Testis (tissue), 2 donors: ENCODE data around the gene CHAC2.

Experiments used
- CTCF ChIP-seq, 3 experiments: fragments of 450-650 bp in 2 of 3; fragments of 200-600 bp in 1 of 3; sonication (generic) in 1 of 3; IDR thresholded peaks; one replicate each; pipeline ENCODE4 v1.5.1; 2016 to 2019; ENCODE audit warnings: antibody characterized with exemption in 3 of 3, mild to moderate bottlenecking in 2 of 3, moderate library complexity in 1 of 3
- POLR2A ChIP-seq: fragments of 450-650 bp; IDR thresholded peaks from one replicate; pipeline ENCODE4 v1.6.1; 2017; ENCODE audit warnings: antibody characterized with exemption, mild to moderate bottlenecking, moderate library complexity

- no peak for TF ChIP-seq CTCF (IDR thresholded peaks at IDR 0.05)
- TF ChIP-seq POLR2A: no peak
Measured at GRCh38 chr2:53756644-53757043, 11.0 kb upstream of the CHAC2 start.
